ENCODE measurements around the gene ZNF362. TPM values are rescaled to one million over a fixed set of nuclear protein-coding genes. Genes with fewer than 3 reads are reported as not detected.
"Not testable (repeated sequence)": the region's sequence is repeated elsewhere in the genome, so short reads cannot be mapped to it uniquely, and the experiment has no call there.

The ZNF362 gene
- total and polyA plus RNA-seq, 2 experiments from 2014 or later, result 11.0 to 12.9 TPM

- H3K27me3 ChIP-seq (ENCODE audit: insufficient read depth); H3K4me1 ChIP-seq (ENCODE audit: insufficient read depth); H3K9me2 ChIP-seq (ENCODE audit: insufficient read depth); H3K4me3 ChIP-seq; H3K4me3 Mint-ChIP-seq; H4K20me1 ChIP-seq (replicated peaks; ENCODE audit: insufficient read depth); H3K79me2 ChIP-seq (replicated peaks; ENCODE audit: insufficient read depth); H2AFZ ChIP-seq; H3K27ac Mint-ChIP-seq; DNase-seq (ENCODE audit: low spot score); ATAC-seq; H3K27me3 Mint-ChIP-seq (ENCODE audit: insufficient read depth, low read depth, poor library complexity); H3K9me3 Mint-ChIP-seq; H3F3A ChIP-seq (replicated peaks; ENCODE audit: low read depth); H3K36me3 Mint-ChIP-seq (ENCODE audit: low read depth); H3K27ac ChIP-seq (ENCODE audit: low read depth); H3K4me2 ChIP-seq; H3K36me3 ChIP-seq (ENCODE audit: insufficient read depth): not testable (repeated sequence)
- peaks cover 14% of the 10 kb centered on the region for H3K4me1 Mint-ChIP-seq
Observed at GRCh38 chr1:33238194-33238724, 18.0 kb upstream of the ZNF362 start.

GRCh38 chr1:33239410-33239809, 16.9 kb upstream of the ZNF362 start:
- not testable (repeated sequence) for DNase-seq (ENCODE audit: low spot score); H3K36me3 Mint-ChIP-seq (ENCODE audit: low read depth); H3K79me2 ChIP-seq (replicated peaks; ENCODE audit: insufficient read depth); H3F3A ChIP-seq (replicated peaks; ENCODE audit: low read depth); H3K9me2 ChIP-seq (ENCODE audit: insufficient read depth); H3K27ac Mint-ChIP-seq; H4K20me1 ChIP-seq (replicated peaks; ENCODE audit: insufficient read depth); H3K36me3 ChIP-seq (ENCODE audit: insufficient read depth); H3K4me2 ChIP-seq; H3K27me3 Mint-ChIP-seq (ENCODE audit: insufficient read depth, low read depth, poor library complexity); H3K27ac ChIP-seq (ENCODE audit: low read depth); H2AFZ ChIP-seq; H3K4me3 Mint-ChIP-seq; ATAC-seq; H3K4me3 ChIP-seq; H3K9me3 Mint-ChIP-seq; H3K27me3 ChIP-seq (ENCODE audit: insufficient read depth)
- peaks cover 10% of the 10 kb centered on the region for H3K4me1 Mint-ChIP-seq
- H3K4me1 ChIP-seq (ENCODE audit: insufficient read depth), result peaks cover 11% of the 10 kb centered on the region; the same call in 1 of the 2 replicates

- Mint-ChIP-seq H3K27ac (no peak overlapping the region), H3K36me3 (ENCODE audit: low read depth) (no peaks in the 10 kb centered on the region), H3K4me3 (no peak overlapping the region), H3K4me1 (peaks cover 6% of the 10 kb centered on the region; the same call in 1 of the 3 replicates), H3K9me3 (no peaks in the 10 kb centered on the region), H3K27me3 (ENCODE audit: insufficient read depth, low read depth, poor library complexity) (peaks cover 6% of the 10 kb centered on the region)
- no peak for TF ChIP-seq JUNB (IDR thresholded peaks at IDR 0.05; ENCODE audit: unreplicated experiment)
- no peak for TF ChIP-seq ETS1 (IDR thresholded peaks at IDR 0.05)
- no peak for TF ChIP-seq CTCF (conservative IDR thresholded peaks at IDR 0.05; ENCODE audit: low read depth in 2 of 2)
- no peak for TF ChIP-seq ZNF331 (CRISPR knock-in tag; IDR thresholded peaks at IDR 0.05; ENCODE audit: low read depth)
- 0 out of 2 replicates have a peak, but pooled peaks cover 6% of the 10 kb centered on the region for H3K9me2 ChIP-seq (ENCODE audit: insufficient read depth)
- H2AFZ ChIP-seq, result no peak overlapping the region
- no peaks in the 10 kb centered on the region for H3K79me2 ChIP-seq (replicated peaks; ENCODE audit: insufficient read depth)
- no peaks in the 10 kb centered on the region for H3K27me3 ChIP-seq (ENCODE audit: insufficient read depth)
- H3F3A ChIP-seq (replicated peaks; ENCODE audit: low read depth), result no peaks in the 10 kb centered on the region
- H3K27ac ChIP-seq (ENCODE audit: low read depth), result no peak overlapping the region
- no peaks in the 10 kb centered on the region for H3K36me3 ChIP-seq (ENCODE audit: insufficient read depth)
- no peaks in the 10 kb centered on the region for H4K20me1 ChIP-seq (replicated peaks; ENCODE audit: insufficient read depth)
- DNase-seq (ENCODE audit: low spot score), result no peak
- peaks cover 12% of the 10 kb centered on the region; the same call in 1 of the 2 replicates for H3K4me1 ChIP-seq (ENCODE audit: insufficient read depth)
- no peak overlapping the region for H3K4me2 ChIP-seq
- H3K4me3 ChIP-seq, result no peak overlapping the region
- no peak for ATAC-seq
Observed at GRCh38 chr1:33241866-33242265, 14.4 kb upstream of the ZNF362 start.
